ENCODE measurements around the gene PADI1. TPM values are rescaled to one million over a fixed set of nuclear protein-coding genes. Genes with fewer than 3 reads are reported as not detected.

Gene PADI1
- total RNA-seq, 6 experiments from 2014 or later = 0.44 to 1.4 (median 0.92) TPM; not detected in 2

- Histone ChIP-seq H3K9me3 (no peaks in the 10 kb centered on the region), H3K36me3 (no peaks in the 10 kb centered on the region), H3K27ac (no peak overlapping the region), H3K4me3 (no peak overlapping the region), H3K4me1 (no peaks in the 10 kb centered on the region), H3K27me3 (no peaks in the 10 kb centered on the region)
- 73% methylated on average over 3 of the region's 3 CpGs for WGBS (ENCODE audit: insufficient coverage, low coverage, low lambda C conversion rate, missing lambda C conversion rate)
- ATAC-seq (no peak), DNase-seq (no peak)
- TF ChIP-seq POLR2A (IDR thresholded peaks at IDR 0.05) = no peak
- TF ChIP-seq, protein P1, sequence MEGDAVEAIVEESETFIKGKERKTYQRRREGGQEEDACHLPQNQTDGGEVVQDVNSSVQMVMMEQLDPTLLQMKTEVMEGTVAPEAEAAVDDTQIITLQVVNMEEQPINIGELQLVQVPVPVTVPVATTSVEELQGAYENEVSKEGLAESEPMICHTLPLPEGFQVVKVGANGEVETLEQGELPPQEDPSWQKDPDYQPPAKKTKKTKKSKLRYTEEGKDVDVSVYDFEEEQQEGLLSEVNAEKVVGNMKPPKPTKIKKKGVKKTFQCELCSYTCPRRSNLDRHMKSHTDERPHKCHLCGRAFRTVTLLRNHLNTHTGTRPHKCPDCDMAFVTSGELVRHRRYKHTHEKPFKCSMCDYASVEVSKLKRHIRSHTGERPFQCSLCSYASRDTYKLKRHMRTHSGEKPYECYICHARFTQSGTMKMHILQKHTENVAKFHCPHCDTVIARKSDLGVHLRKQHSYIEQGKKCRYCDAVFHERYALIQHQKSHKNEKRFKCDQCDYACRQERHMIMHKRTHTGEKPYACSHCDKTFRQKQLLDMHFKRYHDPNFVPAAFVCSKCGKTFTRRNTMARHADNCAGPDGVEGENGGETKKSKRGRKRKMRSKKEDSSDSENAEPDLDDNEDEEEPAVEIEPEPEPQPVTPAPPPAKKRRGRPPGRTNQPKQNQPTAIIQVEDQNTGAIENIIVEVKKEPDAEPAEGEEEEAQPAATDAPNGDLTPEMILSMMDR (IDR thresholded peaks at IDR 0.05) = no peak
- intact Hi-C loops (cut with DNase I) = no loop called here
Observed at GRCh38 chr1:17208546-17208945, 3.6 kb downstream of the PADI1 start.

GRCh38 chr1:17209430-17209829, 4.5 kb downstream of the PADI1 start:
- 60% methylated on average over 4 of the region's 5 CpGs for WGBS (ENCODE audit: insufficient coverage, low coverage, low lambda C conversion rate, missing lambda C conversion rate)
- H3K4me1 ChIP-seq = no peaks in the 10 kb centered on the region
- no peaks in the 10 kb centered on the region for H3K36me3 ChIP-seq
- H3K4me3 ChIP-seq = no peak overlapping the region
- DNase-seq (no peak), ATAC-seq (no peak)
- intact Hi-C loops (cut with DNase I) = no loop called here
- H3K27me3 ChIP-seq = no peaks in the 10 kb centered on the region
- H3K9me3 ChIP-seq = no peaks in the 10 kb centered on the region
- TF ChIP-seq, protein P1 (IDR thresholded peaks at IDR 0.05) = no peak
- no peak for TF ChIP-seq POLR2A (IDR thresholded peaks at IDR 0.05)
- no peak overlapping the region for H3K27ac ChIP-seq

DNA sequence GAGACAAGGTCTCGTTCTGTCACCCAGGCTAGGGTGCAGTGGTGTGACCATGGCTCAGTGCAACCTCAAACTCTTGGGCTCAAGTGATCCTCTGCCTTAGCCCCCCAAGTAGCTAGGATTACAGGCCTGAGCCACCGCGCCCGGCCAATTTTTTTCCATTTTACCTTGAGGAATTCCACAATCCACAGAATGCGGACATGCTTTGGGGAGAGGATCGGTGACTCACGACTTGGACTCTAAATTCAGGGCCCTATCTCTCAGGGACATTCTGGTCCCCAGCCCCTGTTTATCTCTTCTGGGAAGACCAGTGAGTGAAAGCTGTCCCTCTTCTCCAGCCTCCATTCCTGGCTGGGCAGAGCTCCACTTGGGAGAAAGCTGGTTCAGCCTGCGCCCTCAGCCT, 5.2 kb downstream of the PADI1 start:
- no peak for TF ChIP-seq POLR2A (IDR thresholded peaks at IDR 0.05)
- TF ChIP-seq, protein P1 (IDR thresholded peaks at IDR 0.05) = no peak
- 87% methylated on average over 7 of the region's 8 CpGs for WGBS (ENCODE audit: insufficient coverage, low coverage, low lambda C conversion rate, missing lambda C conversion rate)
- H3K4me3 ChIP-seq = no peak overlapping the region
- no peaks in the 10 kb centered on the region for H3K9me3 ChIP-seq
- no peak for ATAC-seq
- H3K36me3 ChIP-seq = no peaks in the 10 kb centered on the region
- H3K4me1 ChIP-seq = no peaks in the 10 kb centered on the region
- intact Hi-C loops (cut with DNase I) = no loop called here
- no peak overlapping the region for H3K27ac ChIP-seq
- H3K27me3 ChIP-seq = no peaks in the 10 kb centered on the region
- no peak for DNase-seq

DNA sequence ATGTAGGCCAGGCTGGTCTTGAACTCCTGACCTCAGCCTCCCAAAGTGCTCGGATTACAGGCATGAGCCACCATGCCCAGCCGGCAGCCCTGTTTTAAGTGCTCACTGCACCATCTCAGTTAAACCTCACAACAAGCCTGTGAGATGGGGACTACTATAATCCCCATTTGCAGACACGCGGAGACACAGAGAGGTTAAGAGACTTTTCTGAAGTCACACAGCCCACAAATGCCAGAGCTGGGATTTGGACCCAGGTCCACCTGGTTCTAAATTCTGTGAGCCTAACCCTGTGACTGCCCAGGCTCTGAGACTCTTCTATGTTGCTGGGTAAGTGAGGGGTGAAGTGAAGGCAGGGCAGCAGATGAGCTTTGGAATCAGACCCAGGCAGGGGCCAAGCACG, 6.4 kb downstream of the PADI1 start:
- ATAC-seq (no peak), DNase-seq (no peak)
- no peak overlapping the region for H3K27ac ChIP-seq
- H3K9me3 ChIP-seq = no peaks in the 10 kb centered on the region
- H3K4me1 ChIP-seq = no peaks in the 10 kb centered on the region
- H3K36me3 ChIP-seq = no peaks in the 10 kb centered on the region
- no peak for TF ChIP-seq POLR2A (IDR thresholded peaks at IDR 0.05)
- TF ChIP-seq, protein P1 (IDR thresholded peaks at IDR 0.05) = no peak
- no peak overlapping the region for H3K4me3 ChIP-seq
- 100% methylated on average over 2 of the region's 5 CpGs for WGBS (ENCODE audit: insufficient coverage, low coverage, low lambda C conversion rate, missing lambda C conversion rate)
- intact Hi-C loops (cut with DNase I) = no loop called here
- no peaks in the 10 kb centered on the region for H3K27me3 ChIP-seq

DNA sequence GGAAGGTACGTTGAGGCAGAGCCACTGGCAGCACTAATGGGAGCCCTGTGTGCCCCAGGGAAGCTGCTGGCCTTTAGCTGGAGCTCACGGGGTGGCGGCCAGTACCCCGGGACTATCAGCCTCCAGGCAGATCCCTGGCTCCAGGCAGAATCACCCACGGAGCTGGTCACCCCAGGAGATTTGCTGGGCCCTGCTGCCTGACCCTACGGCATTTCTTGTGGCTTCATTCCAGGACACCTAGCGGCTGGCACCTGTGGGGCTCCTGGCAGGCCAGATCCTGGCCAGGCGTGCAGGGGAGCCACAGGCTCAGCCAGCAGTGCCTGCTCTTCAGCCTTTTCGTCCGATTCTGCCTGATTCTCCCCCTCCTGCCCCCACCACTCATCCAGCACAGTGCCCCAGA, 7.1 kb downstream of the PADI1 start:
- 14% methylated on average over 2 of the region's 10 CpGs for WGBS (ENCODE audit: insufficient coverage, low coverage, low lambda C conversion rate, missing lambda C conversion rate)
- Histone ChIP-seq H3K4me3 (no peak overlapping the region), H3K36me3 (no peaks in the 10 kb centered on the region), H3K9me3 (no peaks in the 10 kb centered on the region), H3K27me3 (no peaks in the 10 kb centered on the region), H3K27ac (no peak overlapping the region), H3K4me1 (no peaks in the 10 kb centered on the region)
- intact Hi-C loops (cut with DNase I) = no loop called here
- ATAC-seq = no peak
- TF ChIP-seq POLR2A (IDR thresholded peaks at IDR 0.05) = no peak
- TF ChIP-seq, protein P1 (IDR thresholded peaks at IDR 0.05) = no peak
- no peak for DNase-seq
